GM19193 (cell line): ENCODE data around the gene CNKSR2.

Experiments
- POLR2A ChIP-seq: IDR thresholded peaks from 4 replicates; pipeline ENCODE4 v1.6.1; 2011; ENCODE audit not compliant: insufficient read depth, insufficient read length; ENCODE audit errors: extremely low read depth

Gene CNKSR2

DNA sequence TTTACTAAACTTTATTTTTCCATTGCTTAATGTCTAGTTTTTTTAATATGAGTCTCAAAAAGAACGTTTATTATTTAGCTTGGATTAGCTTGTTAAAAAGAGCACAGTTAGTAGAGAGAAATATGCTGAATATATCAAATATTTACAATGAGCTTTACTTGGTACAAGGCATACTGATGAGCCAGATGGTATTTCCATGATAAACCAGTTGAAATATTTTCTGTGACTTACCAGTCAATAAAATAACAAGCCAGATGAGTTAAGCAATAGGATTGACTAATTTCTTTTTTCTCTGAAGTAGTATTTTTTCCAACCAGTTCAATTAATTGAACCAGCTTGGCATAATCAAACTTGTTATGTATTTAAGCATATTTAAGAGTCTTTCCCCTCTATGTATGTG is 149.8 kb downstream of the CNKSR2 start:
- no peak for TF ChIP-seq POLR2A

DNA sequence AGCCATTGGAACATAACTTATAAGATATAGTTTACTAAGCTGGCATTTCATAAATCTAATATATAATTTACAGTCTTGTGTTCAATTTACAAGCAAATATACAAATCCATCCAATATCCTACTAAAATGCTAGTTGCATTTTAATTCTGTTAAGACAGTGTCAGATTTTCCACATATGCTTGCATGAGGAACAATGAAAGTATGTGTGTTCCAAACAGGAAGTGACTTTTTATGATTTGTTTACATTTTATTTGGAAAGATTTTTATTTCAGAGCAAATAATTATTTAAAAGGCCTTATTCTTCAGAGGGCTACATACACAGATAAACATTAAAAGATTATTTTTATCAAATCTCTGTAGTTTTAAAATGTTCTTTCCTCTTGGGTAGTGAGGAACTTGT is 153.9 kb downstream of the CNKSR2 start:
- TF ChIP-seq POLR2A = no peak

DNA sequence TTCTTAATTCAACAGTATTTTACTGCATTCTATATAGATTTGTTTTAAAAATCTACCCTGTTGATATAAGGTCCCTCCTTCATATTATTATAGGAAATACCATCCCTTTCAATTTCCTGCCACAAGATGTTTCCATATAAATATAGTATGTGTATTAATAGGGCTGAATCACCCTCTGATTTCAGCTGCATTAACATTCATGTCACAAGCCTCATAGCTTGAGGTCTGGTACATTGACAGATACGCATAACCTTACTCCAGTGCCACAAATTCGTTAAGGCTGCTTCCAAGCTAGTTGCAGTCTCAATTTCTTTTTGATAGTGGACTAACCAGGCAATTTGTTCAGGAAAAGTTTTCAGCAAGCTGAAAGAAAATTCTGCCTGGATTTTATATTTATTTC is 155.6 kb downstream of the CNKSR2 start:
- TF ChIP-seq POLR2A = no peak

DNA sequence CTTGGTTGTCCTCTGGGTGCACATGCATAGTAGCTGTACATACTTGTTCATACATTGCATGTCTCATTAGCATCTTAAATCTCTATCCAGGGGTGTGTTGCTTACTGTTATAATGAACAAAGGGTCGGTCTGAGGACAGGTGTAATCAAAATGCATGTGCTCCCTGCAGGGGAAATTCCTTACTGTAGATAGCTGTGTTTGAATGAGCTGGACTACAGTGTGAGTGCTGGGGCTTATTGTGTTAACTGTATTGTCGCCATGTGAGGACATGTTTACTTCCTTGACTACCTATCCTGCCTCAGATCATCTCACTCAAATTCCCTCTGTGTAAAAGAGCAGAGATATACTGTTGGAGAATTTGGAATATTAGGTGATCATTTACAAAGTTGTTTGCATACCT is 185.2 kb downstream of the CNKSR2 start:
- TF ChIP-seq POLR2A = no peak

DNA sequence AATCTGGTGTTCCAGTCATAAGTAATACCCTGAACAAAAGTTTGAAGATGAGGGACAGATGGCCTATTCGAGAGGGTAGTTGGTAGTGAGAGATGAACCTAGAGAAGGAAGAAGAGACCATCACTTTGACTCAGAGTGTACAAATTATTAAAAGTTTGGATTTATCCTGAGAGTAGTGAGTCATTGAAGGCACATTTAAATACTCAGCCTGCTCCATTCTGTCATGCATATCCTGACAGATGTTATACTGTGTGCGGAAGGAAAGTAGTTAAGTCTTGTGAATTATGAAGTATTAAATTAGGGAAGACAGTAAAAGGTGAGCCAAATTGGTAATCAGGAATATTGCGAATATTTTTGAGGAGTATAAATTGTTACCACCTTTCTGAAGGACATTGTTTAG is 190.8 kb downstream of the CNKSR2 start:
- TF ChIP-seq POLR2A = no peak

DNA sequence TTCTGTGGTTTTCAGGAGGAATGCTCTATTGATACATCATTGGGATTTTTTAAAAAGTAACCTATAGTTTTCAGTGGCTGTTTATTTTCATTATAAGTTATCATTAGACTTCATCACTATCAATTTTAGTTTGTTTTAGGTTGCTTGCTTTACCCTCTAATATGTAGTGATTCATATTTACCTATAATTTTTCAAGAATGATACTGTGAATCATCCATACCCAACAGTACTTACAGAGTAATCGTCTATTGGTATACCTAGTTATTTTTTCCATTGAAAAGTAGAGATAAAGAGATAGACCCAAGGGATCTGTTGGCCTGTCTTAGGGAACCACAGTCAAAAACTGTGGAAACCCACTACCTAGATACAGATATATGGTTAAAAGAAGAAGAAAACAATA is 200.6 kb downstream of the CNKSR2 start:
- TF ChIP-seq POLR2A = no peak

DNA sequence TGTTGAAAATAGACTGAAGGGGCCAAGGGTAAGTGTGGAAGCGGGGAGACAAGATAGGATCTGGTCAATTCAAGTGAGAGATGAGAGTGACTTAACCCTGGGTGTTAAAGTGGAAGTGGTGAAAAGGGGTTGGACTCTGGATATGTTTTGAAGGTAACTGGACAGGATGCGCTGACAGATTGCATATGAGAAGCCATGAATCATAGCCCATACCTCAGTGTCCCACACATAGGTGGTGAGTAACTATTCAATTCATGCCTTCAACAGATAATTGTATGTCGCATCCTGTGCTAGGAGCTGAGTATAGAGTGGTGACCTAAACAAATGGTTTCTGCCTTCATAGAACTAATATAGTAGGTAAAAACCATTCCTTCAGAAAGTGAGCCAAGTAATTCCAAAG is 207.3 kb downstream of the CNKSR2 start:
- TF ChIP-seq POLR2A = no peak

DNA sequence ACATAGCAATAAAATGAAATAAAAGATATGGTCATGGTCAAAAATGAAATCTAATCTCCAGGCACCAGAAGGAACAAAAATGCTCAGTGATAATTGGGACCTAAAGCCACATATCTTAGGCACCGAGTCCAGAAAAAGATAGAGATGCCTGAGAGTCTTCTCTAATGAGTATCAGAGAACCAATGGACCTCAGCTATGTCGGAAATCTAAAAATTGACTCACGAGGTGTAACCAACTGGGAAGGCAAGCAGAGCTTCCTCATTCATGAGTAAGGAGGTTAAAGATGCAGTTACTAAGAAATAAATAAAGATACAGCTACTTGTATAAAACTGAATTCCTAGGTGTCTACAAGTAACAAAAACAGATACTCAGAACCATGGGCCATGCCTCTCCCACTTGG is 211.8 kb downstream of the CNKSR2 start:
- no peak for TF ChIP-seq POLR2A

DNA sequence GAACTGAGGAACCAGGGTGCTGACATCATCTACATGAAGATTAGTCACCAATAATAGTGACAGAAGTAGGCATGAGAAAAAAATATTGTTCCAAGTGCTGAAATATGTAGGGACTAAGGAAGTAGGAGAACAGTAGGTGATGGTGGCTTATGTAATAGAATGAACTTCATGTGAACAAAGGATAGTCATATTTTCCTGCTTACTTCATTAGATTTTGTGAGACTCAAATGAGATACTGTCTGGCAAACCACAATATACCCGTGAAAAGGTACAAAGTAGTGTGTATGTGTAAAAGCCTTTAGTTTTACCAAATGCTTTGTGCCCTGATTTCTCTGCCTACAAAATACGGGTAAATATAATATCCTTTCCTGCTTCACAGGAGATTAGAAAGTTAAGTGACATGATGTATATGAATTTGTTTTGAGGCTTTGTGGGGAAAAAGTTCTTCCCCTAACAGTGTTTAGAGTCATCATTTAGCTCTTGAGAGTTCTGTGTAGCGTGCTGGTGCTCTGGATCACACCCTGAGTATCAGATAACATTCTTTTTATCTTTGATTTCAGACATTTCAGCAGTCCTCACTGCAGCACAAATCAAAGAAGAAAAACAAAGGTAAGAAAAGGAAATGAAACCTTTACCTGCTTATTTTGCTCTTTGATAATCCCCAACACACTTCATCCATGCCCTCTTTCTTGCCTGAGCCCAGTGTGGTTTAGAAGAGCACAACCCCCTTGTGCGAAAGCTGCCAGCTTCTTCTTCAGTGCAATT is 216.0 kb downstream of the CNKSR2 start:
- no peak for TF ChIP-seq POLR2A

DNA sequence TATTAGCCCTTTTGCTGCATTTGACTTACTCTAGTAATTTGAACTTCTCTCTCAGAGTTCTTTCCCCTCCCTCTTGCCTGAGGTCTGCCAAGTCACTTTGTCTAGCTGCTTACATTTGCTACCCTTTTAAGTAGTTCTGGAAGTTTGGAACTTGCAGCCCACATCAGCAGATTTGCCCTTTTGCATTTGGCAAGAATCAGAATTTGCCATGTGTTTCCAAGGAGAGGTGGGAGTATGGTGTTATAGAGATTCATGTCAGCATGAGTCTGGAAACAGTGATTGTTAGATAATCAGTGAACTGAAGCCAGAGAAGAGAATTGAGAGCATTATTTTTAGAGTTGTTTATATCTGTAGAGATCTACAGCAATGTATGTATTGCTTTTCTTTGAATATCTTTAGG is 231.8 kb downstream of the CNKSR2 start:
- TF ChIP-seq POLR2A = no peak

DNA sequence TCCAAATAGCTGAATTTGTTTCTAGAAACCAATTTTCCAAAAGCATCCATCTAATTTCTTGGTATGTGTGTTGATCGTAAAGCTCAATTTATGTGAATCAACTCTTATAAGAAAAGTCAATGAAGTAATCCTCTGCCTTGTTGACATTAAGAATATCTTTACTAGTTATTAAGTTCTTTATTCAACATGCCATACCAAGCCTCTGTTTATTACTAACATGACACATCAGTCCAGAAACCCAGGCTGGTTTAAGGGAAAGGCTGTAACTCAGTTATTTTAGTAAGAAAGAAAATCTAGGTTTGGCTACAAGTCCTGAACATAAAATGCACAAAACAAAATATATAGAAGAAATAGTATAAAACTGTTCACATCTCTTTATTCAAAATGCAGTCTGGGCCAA is 235.9 kb downstream of the CNKSR2 start:
- TF ChIP-seq POLR2A = no peak

DNA sequence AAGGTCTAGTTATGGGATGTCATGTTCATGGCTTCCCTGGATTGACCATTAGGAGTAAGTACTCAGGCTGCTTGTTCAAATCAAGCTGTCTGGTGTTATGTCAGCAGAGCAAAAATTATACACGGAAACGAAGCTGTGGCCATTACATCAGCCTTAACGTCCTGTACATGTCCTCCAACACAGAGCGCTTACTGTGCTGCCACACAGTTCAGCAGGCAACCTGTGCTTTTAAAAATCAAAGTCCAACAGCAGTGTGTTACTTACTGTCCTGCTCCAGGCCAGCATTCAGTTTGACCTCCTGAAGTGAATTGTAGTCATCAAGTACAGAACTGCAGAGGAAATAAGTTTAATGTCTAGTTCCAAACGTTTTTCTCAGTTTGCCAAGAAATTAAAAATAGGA is 237.9 kb downstream of the CNKSR2 start:
- no peak for TF ChIP-seq POLR2A

DNA sequence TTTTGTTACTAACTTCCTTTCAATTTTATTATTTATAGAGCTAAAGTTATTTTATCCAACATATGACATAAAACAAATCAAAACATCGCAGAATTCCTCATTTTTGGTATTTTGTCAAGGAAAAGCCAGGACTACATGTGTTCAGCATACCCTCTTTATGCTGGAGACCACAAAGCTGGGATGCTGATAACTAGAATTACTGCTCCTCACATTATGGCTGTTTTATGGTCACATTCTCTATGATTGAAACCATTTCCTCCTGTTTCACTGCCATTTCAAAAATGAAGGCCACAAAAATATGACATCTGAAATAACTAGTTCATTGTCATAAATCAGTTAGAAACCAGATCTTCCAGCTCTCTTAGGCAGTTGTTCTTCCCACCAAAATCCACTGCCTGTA is 242.2 kb downstream of the CNKSR2 start:
- no peak for TF ChIP-seq POLR2A

DNA sequence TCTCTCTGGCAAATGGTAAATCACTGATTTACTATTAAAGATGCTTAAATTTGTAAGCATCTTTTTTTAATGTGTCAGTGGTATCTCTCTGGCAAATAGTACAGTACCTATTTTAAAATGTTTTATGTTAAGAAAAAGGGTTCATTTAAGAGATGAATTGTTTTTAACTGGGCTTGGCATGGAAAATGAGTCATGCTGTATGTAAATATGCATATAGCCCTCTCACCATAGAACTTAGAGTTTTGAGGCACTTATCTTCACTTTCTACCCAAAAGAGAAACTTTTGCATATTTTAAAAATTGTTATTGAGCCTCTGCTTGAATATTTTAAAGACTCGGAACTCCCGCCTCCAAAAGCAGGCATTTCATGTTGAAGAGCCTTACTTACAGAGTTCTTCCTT is 246.0 kb downstream of the CNKSR2 start:
- TF ChIP-seq POLR2A = no peak

DNA sequence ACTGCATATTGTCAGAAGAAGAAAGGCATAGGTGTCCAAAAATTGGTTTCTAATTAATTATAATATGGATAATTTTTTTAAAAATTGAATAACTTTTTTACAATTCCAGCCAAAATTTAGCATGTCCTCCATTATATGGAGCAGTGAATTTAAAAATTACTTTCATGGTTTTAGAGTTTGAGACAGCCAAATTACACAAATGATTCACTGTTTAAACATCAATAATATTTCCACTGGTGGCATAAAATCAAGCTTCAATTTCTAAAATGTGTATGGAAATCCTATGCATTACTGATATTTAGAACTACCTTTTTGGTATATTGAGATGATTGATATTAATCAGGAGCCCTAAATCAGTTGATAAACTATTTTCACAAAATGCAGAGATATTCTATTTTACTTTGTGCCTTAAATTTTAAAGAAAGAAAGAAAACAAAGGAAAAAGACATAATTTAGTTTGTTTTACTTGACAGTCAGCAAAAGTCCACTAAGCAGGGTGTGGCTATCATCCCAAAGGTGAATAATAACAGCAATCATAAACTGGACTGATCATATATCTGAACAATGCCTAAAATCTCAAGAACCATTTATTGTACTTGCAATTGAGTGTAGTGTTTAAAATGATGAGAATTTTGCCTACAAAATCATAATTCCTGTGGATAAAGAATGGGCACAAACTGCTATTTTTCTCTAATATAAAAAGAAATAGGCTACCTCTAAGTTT is 249.7 kb downstream of the CNKSR2 start:
- TF ChIP-seq POLR2A = no peak

DNA sequence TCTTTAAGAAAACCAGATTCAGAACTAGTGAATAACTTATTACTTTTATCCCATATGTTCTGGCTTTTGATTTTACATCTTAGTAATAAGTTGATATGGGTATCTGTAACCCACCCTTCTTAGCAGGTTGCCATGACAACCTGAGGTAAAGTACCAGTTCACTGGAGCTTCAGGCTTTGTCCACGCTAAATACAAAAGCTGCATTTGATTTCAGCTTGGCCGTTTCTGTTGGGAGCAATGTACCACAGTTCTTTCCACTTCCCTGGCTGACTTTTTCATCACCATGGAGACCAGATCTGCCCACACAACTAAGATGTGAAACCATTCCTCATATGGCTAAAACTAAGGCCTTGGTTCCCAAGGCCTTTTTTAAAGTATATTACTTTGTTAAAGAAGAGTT is 257.8 kb downstream of the CNKSR2 start:
- no peak for TF ChIP-seq POLR2A
